ENCODE data around the gene PXDN.
"Not testable (repeated sequence)": the region's sequence is repeated elsewhere in the genome, so short reads cannot be mapped to it uniquely, and the experiment has no call there.

Gene PXDN

DNA sequence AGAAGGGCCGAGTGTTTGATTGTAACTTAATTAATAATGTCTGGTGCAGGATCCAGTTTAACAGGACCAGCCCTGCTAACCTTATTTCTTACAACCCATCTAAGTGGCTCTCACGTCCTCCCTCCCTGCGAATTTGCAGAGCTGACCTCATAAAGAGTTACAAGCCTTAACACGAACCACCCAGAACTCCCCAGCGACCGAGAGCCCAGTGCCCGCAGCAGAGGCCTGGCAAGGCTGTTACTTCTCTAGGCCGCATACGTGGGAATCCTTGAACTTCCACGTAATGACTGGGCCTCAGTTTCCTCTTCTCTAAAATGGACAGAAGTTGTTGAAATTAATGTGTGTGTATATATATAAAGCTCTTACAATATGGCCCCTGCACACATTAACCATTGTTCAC lies 55.5 kb downstream of the PXDN start:
- DNase-seq, result no peak
- Mint-ChIP-seq H3K4me3 (no peak overlapping the region), H3K27ac (no peak overlapping the region), H3K36me3 (ENCODE audit: low read depth) (no peaks in the 10 kb centered on the region), H3K4me1 (no peaks in the 10 kb centered on the region), H3K27me3 (no peaks in the 10 kb centered on the region), H3K9me3 (no peaks in the 10 kb centered on the region)
- no peak for ATAC-seq

DNA sequence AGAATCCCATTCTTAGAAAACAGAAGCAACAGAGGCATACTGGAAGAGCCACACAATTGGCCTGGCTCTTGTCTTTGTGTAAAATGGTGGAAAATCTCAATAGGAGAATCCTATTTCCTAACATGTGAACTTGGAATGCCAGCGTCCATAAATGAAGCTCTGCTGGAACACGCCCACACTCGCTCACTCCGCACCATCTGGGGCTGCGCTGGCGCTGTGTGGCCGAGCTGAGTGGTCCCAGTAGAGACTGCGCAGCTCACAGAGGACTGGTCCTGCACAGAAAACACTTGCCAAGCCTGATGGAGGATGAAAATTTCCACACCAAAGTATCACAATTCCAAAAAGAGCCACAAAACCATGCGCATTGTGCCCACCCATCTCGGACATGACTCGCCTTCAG lies 56.2 kb downstream of the PXDN start:
- Mint-ChIP-seq H3K27me3 (no peaks in the 10 kb centered on the region), H3K36me3 (ENCODE audit: low read depth) (no peaks in the 10 kb centered on the region), H3K4me3 (no peak overlapping the region), H3K9me3 (no peaks in the 10 kb centered on the region), H3K27ac (no peak overlapping the region), H3K4me1 (no peaks in the 10 kb centered on the region)
- ATAC-seq, result no peak
- DNase-seq, result no peak

DNA sequence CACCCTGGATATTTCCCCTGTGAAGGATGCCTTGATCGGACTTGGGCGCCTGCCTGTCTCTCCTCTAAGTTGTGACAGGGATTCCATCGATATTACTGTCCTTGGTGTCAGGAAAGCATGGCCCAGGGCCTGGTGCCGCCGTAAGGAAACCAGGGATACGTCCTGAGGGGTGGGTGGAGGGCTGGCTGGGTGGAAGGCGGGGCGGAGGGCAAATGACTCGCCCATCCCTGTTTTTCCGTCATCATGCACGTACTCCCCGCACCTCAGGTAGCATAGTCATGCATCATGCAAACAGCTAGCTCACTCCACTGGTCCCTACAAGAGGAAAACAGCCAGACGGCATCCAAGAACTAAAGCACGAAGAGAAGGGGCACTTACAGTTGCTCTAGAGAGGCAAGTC lies 57.1 kb downstream of the PXDN start:
- Mint-ChIP-seq H3K27me3 (no peaks in the 10 kb centered on the region), H3K27ac (no peak overlapping the region), H3K4me1 (no peaks in the 10 kb centered on the region), H3K4me3 (no peak overlapping the region), H3K9me3 (no peaks in the 10 kb centered on the region), H3K36me3 (ENCODE audit: low read depth) (no peaks in the 10 kb centered on the region)
- DNase-seq, result no peak
- ATAC-seq, result no peak

DNA sequence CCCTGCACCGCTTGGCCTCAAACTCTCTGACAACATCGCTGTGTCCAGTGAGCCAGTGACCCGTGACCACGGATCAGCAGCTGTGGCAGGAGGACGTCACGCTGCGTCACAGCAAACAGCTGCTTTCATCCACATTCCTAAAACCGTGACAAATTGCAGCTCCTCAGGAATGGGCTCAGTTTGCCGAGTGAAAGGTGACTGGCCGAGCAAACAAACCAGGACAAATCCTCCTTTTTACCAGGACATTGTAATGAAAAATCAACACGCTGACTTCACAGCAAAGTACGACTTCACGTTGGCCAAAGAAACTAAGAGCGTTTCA lies 57.6 kb downstream of the PXDN start:
- Mint-ChIP-seq H3K4me1 (no peaks in the 10 kb centered on the region), H3K27me3 (no peaks in the 10 kb centered on the region), H3K9me3 (no peaks in the 10 kb centered on the region), H3K36me3 (ENCODE audit: low read depth) (no peaks in the 10 kb centered on the region), H3K4me3 (no peak overlapping the region), H3K27ac (no peak overlapping the region)
- DNase-seq (no peak), ATAC-seq (no peak)

DNA sequence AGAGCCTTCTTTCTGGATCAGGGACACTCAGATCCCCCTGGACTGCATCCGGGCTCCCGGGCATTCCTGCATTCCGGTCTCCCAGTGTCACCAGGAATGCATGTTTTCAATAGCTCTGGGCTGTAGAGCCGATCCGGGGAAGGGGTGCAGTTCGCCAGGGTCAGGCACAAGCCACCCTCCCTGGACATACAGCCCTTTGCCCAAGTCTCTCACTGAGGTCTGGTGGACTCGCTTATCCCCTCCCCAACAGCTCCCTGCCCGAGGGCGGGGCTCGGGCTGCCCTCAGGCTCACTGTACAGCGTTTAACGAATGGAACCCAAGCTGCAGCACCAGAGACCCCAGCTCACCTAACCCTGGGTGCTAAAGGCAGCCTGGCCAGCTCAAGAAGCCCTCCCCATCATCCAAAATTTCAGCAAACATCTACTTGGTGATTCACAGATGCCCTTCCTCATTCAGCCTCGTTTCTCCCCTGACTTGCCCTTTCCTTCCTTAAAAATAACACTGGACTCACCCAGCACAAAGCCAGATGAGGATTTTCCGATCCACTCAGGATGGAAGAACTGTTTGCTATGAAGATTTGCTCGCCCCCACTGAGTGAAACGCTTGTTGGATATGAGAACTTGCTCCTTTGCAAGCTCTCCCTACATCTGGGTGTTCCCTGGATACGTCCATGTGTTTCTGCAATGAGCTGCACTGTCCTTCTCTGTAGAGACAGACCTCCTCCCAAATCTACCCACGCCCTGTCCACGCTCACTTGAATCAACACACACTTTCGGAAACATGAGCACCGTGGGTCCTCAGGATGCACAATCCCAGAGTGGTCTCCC lies 58.1 kb downstream of the PXDN start:
- Mint-ChIP-seq H3K27me3 (no peaks in the 10 kb centered on the region), H3K9me3 (no peaks in the 10 kb centered on the region), H3K27ac (no peak overlapping the region), H3K4me1 (no peaks in the 10 kb centered on the region), H3K4me3 (no peak overlapping the region), H3K36me3 (ENCODE audit: low read depth) (no peaks in the 10 kb centered on the region)
- ATAC-seq (no peak), DNase-seq (no peak)

DNA sequence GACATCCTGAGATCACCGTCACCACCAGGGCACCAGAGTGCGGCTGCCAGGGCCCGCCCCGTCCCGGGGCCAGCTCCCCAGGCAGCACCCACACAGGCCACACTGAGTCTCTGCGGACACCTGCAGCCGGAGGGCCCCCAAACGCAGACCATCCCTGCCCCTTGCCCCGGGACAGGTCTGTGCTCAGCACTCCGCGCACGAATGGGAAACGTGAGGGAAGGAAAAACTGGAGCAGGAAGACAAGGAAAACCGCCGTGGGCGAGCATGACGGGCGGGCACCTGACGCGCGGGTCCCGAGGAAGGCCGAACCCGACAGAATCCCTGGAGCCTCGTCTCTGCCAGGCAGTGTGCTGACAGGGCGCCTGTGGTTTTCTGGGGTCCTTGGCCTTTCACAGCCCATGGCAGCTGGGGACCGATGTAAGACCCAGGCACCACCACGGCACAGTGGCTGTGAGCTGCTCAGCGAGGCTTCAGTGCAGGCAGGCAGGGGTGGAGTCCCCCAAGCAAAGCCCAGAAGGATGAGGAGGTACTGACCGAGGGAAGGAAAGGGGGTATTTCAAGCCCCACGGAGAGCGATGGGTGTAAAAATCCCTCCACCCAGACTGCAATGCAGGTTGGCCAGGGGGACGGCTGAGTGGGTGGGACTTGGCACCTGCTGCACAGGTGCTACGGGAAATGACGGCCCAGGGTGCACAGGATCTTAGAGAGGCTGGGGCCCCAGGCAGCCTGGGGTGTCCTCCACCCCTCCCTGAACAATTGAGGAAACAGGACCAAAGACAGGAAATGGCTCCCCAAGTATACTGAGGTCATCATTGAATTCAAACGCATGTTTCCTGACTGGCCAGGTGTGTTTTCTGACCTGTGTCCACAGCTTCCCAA lies 59.0 kb downstream of the PXDN start:
- Mint-ChIP-seq H3K27me3 (no peaks in the 10 kb centered on the region), H3K27ac (no peak overlapping the region), H3K4me3 (no peak overlapping the region)

DNA sequence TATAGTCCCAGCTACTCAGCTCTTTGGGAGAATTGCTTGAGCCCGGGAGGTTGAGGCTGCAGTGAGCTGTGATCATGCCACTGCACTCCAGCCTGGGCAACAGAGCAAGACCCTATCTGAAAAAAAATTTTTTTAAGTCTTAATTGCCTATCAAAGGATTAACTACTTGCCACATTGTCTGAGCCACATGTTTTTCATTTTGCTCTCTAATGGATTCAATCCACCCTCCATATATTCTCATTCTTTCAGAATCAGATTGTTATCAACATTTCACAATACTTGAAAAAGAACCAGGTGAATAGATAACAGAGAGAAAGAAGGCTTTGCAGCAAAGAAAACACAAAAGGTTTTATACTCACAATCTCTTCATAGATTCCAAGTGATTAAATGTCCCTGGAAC lies 61.0 kb downstream of the PXDN start:
- no peaks in the 10 kb centered on the region for H3K36me3 Mint-ChIP-seq (ENCODE audit: low read depth)
- H3K4me1 Mint-ChIP-seq, result no peaks in the 10 kb centered on the region
- H3K4me3 Mint-ChIP-seq, result no peak overlapping the region
- DNase-seq (no peak), ATAC-seq (no peak)
- no peak overlapping the region for H3K27ac Mint-ChIP-seq
- no peaks in the 10 kb centered on the region for H3K27me3 Mint-ChIP-seq
- no peaks in the 10 kb centered on the region for H3K9me3 Mint-ChIP-seq

More for the DNA sequence above, 59.0 kb downstream of the PXDN start:
- Mint-ChIP-seq H3K4me1 (no peaks in the 10 kb centered on the region), H3K36me3 (ENCODE audit: low read depth) (no peaks in the 10 kb centered on the region), H3K9me3 (no peaks in the 10 kb centered on the region)
- DNase-seq (no peak), ATAC-seq (no peak)

DNA sequence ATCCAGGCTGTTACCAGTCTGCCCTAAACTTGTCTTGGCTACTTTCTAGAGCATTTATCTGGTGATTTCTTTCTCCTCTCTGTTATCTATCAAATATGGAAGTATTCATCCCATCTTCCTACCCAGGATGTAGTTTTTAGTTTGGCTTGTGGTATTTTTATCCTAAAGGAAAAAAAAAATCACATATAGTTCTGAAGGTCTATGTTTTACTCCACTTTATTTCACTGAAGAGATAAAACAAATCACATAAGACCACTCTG lies 62.2 kb downstream of the PXDN start:
- Mint-ChIP-seq H3K9me3 (no peaks in the 10 kb centered on the region), H3K4me1 (no peaks in the 10 kb centered on the region), H3K36me3 (ENCODE audit: low read depth) (no peaks in the 10 kb centered on the region), H3K27ac (no peak overlapping the region), H3K27me3 (no peaks in the 10 kb centered on the region), H3K4me3 (no peak overlapping the region)
- DNase-seq (no peak), ATAC-seq (no peak)

DNA sequence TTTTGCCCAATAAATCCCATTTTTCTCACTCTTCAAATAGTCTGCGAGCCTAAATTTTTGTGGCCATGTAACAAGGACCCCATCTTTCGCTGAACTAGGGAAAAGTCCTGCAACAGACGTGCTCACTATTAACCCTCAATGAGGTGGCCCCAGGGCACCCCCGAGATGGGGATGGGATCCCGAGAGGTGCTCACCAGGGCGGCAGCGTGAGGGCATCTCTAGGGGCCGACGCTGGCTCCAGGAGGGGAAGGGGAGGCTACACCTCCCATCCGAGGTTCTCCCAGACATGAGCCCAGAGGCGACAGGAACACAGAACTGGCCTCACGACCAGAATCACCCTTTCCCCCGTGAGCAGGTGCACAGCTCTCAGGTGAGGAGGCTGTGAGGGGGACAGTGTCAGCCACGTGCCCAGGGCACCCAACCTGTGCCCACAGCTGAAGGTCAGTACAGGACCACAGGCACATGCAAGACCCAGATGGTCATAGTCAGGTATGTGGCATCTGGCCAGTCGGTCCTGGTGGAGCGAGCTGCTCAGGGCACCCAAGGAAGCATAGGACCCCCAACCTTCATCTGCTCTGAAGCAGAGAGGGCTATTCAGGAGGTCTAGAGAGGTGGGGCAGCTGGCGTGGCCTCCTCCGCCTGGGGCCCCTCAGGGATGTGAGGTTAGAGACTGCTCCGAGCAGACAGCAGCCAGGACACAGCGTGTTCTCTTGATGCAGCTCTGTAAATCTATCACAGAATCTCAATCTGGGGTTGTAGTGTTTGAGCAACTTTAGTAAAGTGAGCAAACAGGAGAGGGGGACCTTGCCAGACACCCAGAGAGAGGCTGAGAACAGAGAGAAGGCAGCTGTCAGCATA lies 62.8 kb downstream of the PXDN start:
- DNase-seq (no peak), ATAC-seq (no peak)
- H3K27ac Mint-ChIP-seq, result no peak overlapping the region
- H3K4me3 Mint-ChIP-seq, result no peak overlapping the region
- H3K36me3 Mint-ChIP-seq (ENCODE audit: low read depth), result no peaks in the 10 kb centered on the region
- no peaks in the 10 kb centered on the region for H3K4me1 Mint-ChIP-seq
- H3K9me3 Mint-ChIP-seq, result no peaks in the 10 kb centered on the region
- no peaks in the 10 kb centered on the region for H3K27me3 Mint-ChIP-seq

DNA sequence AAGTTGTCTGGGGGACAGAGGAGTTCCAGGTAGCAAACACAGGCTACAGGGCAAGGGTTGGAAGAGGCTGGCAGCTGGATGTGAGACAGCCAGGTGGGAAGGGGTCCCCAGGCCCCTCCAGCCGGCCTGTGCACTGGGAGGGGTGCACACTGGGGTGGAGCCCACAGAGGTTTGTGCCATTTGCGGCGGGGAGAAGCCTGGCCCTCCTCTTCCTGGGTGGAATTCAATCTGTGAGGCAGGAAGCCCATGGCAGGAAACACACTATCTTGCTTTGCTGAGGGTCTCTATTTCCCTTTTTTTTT lies 63.3 kb downstream of the PXDN start:
- no peak overlapping the region for H3K4me3 Mint-ChIP-seq
- H3K4me1 Mint-ChIP-seq, result no peaks in the 10 kb centered on the region
- H3K36me3 Mint-ChIP-seq (ENCODE audit: low read depth), result no peaks in the 10 kb centered on the region
- no peak overlapping the region for H3K27ac Mint-ChIP-seq
- DNase-seq (no peak), ATAC-seq (no peak)
- no peaks in the 10 kb centered on the region for H3K27me3 Mint-ChIP-seq
- no peaks in the 10 kb centered on the region for H3K9me3 Mint-ChIP-seq

DNA sequence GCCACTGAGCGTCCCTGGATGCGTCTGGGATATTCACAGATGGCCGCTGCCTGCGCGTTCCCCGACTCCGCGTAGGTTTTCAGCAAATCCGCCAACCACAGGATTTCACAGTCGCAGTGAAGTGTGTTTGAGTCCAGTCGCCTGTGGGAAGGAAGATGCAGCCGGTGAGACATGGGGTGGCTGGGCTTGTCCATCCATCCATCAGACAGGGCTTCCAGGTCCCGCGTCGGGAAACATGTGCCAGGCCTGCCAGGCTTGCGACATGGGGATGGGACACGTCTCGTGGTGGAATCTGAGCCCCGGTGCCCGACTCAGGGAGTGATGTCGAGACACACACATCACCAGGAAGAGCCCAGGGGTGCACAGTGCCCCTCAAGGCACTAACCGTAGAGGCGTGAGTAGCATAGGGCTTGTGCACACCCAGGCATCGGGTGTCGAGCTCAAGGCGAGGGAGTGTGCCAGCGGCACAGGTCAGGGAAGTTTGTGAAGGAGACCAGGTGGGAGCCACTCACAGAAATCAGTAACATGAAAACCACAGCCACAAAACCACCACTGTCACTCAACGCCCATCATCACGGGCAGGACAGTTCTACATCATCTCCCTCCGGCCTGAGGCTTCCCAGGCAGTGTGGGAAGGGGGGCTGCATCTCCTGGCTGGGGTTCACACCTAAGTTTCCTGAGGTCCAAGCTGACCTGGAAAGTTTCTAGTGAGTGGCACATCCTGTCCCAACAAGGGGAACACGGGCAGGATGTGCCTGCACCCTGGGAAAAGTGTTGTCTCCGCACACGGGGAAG lies 63.9 kb downstream of the PXDN start:
- Mint-ChIP-seq H3K4me3 (no peak overlapping the region), H3K27me3 (no peaks in the 10 kb centered on the region), H3K36me3 (ENCODE audit: low read depth) (no peaks in the 10 kb centered on the region), H3K4me1 (no peaks in the 10 kb centered on the region), H3K27ac (no peak overlapping the region), H3K9me3 (no peaks in the 10 kb centered on the region)
- DNase-seq (no peak), ATAC-seq (peak; percentile 27)

DNA sequence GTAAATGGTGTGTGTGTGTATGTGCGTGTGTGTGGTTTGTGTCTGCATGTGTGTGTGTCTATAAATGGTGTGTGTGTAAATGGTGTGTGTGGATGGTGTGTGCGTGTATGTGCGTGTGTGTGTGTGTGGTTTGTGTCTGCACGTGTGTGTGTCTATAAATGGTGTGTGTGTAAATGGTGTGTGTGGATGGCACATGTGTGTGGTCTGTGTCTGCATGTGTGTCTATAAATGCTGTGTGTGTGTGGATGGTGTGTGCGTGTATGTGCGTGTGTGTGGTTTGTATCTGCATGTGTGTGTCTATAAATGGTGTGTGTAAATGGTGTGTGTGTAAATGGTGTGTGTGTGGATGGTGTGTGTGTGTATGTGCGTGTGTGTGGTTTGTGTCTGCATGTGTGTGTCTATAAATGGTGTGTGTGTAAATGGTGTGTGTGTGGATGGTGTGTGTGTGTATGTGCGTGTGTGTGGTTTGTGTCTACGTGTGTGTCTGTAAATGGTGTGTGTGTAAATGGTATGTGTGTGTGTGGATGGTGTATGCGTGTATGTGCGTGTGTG lies 64.8 kb downstream of the PXDN start:
- not testable (repeated sequence) for H3K9me3 Mint-ChIP-seq; H3K27me3 Mint-ChIP-seq; DNase-seq; H3K4me3 Mint-ChIP-seq; H3K36me3 Mint-ChIP-seq (ENCODE audit: low read depth); H3K4me1 Mint-ChIP-seq; H3K27ac Mint-ChIP-seq; ATAC-seq

DNA sequence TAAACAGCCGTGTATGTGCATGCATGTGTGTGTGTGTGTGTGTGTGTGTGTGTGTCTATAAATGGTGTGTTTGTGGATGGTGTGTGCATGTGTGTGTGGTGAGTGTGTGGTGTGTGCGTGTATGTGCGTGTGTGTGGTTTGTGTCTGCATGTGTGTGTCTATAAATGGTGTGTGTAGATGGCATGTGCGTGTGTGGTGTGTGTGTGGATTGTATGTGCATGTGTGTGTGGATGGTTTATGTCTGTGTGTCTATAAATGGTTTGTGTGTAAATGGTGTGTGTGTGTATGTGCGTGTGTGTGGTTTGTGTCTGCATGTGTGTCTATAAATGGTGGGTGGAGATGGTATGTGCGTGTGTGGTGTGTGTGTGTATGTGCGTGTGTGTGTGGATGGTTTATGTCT lies 65.2 kb downstream of the PXDN start:
- not testable (repeated sequence) for H3K4me1 Mint-ChIP-seq; H3K4me3 Mint-ChIP-seq; H3K36me3 Mint-ChIP-seq (ENCODE audit: low read depth); ATAC-seq; H3K27ac Mint-ChIP-seq; DNase-seq; H3K9me3 Mint-ChIP-seq; H3K27me3 Mint-ChIP-seq

DNA sequence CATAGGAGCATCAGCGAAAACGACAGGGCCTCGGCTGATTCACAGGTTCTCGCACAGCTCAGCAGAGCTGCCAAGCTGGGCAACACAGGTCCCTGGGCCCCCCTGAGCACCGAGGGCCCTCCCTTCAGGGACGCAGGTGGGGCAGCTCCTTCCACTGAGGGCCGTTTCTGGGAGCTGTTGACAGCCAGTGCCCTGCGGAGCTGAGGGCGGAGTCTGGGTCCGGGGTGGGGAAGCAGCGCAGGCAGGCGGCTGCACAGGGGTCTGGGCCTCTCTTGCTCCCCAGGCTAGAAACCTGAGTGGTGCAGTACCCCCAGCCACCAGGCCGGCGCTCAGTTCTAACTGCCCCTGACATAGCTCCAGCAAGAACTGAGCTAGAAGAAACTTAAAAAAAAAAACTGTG lies 65.7 kb downstream of the PXDN start:
- H3K27me3 Mint-ChIP-seq, result no peaks in the 10 kb centered on the region
- DNase-seq, result no peak
- no peaks in the 10 kb centered on the region for H3K4me1 Mint-ChIP-seq
- no peak for ATAC-seq
- H3K36me3 Mint-ChIP-seq (ENCODE audit: low read depth), result no peaks in the 10 kb centered on the region
- no peak overlapping the region for H3K4me3 Mint-ChIP-seq
- no peak overlapping the region for H3K27ac Mint-ChIP-seq
- H3K9me3 Mint-ChIP-seq, result no peaks in the 10 kb centered on the region

Data from activated naive CD8-positive, alpha-beta T cell treated with anti-CD3 and anti-CD28 coated beads, Interleukin-2, amount 50 U/mL, for 24 hours (primary cell).